ENCODE results near the gene HFM1.
"Not testable (repeated sequence)": the region's sequence is repeated elsewhere in the genome, so short reads cannot be mapped to it uniquely, and the experiment has no call there.

HFM1 gene

GRCh38 chr1:91404151-91405012 lies at the start of gene HFM1:
Gene HFM1 (minus strand): TSS chr1:91404837. CDS start chr1:91401082, 3,755 bp downstream.
- peak; percentile 53 for DNase-seq (ENCODE audit: low spot score)

- no peak for DNase-seq (ENCODE audit: low spot score)
Measured at GRCh38 chr1:91454136-91454535, 49.5 kb upstream of the HFM1 start.

GRCh38 chr1:91450260-91450659 lies 45.6 kb upstream of the HFM1 start:
- no peak for DNase-seq (ENCODE audit: low spot score)

GRCh38 chr1:91447782-91448181 lies 43.1 kb upstream of the HFM1 start:
- DNase-seq (ENCODE audit: low spot score): not testable (repeated sequence)

- DNase-seq (ENCODE audit: low spot score): not testable (repeated sequence)
Measured at GRCh38 chr1:91441980-91442379, 37.3 kb upstream of the HFM1 start.

- no peak for DNase-seq (ENCODE audit: low spot score)
Measured at GRCh38 chr1:91440847-91441246, 36.2 kb upstream of the HFM1 start.

- no peak for DNase-seq (ENCODE audit: low spot score)
Measured at GRCh38 chr1:91439016-91439415, 34.4 kb upstream of the HFM1 start.

GRCh38 chr1:91428182-91428798 lies 23.7 kb upstream of the HFM1 start:
- no peak for DNase-seq (ENCODE audit: low spot score)

GRCh38 chr1:91427741-91428140 lies 23.1 kb upstream of the HFM1 start:
- no peak for DNase-seq (ENCODE audit: low spot score)

- DNase-seq (ENCODE audit: low spot score): not testable (repeated sequence)
Measured at GRCh38 chr1:91422523-91422922, 17.9 kb upstream of the HFM1 start.

- no peak for DNase-seq (ENCODE audit: low spot score)
Measured at GRCh38 chr1:91412371-91412770, 7.7 kb upstream of the HFM1 start.

GRCh38 chr1:91406773-91407389 lies 2.2 kb upstream of the HFM1 start:
- DNase-seq (ENCODE audit: low spot score): no peak

- DNase-seq (ENCODE audit: low spot score): no peak
Measured at GRCh38 chr1:91402023-91402422, 2.6 kb downstream of the HFM1 start.

- DNase-seq (ENCODE audit: low spot score): no peak
Measured at GRCh38 chr1:91400133-91400725, 4.4 kb downstream of the HFM1 start.

GRCh38 chr1:91398291-91398690 lies 6.3 kb downstream of the HFM1 start:
- no peak for DNase-seq (ENCODE audit: low spot score)

GRCh38 chr1:91397605-91398004 lies 7.0 kb downstream of the HFM1 start:
- DNase-seq (ENCODE audit: low spot score): no peak

- DNase-seq (ENCODE audit: low spot score): no peak
Measured at GRCh38 chr1:91393042-91393441, 11.6 kb downstream of the HFM1 start.

GRCh38 chr1:91386109-91386508 lies 18.5 kb downstream of the HFM1 start:
- DNase-seq (ENCODE audit: low spot score): no peak

GRCh38 chr1:91383456-91383855 lies 21.2 kb downstream of the HFM1 start:
- DNase-seq (ENCODE audit: low spot score): no peak

GRCh38 chr1:91381844-91382243 lies 22.8 kb downstream of the HFM1 start:
- DNase-seq (ENCODE audit: low spot score): no peak

- no peak for DNase-seq (ENCODE audit: low spot score)
Measured at GRCh38 chr1:91374086-91374485, 30.6 kb downstream of the HFM1 start.

GRCh38 chr1:91372230-91372629 lies 32.4 kb downstream of the HFM1 start:
- DNase-seq (ENCODE audit: low spot score): not testable (repeated sequence)

GRCh38 chr1:91349524-91349923 lies 55.1 kb downstream of the HFM1 start:
- DNase-seq (ENCODE audit: low spot score): no peak
